Fibroblast of lung (primary cell): ENCODE results near the gene PGP.

Source experiments
- CTCF ChIP-seq, 2 donors: IDR thresholded peaks in 1 of 2; conservative IDR thresholded peaks in 1 of 2; 1 replicate in 1 of 2; 2 replicates in 1 of 2; pipeline ENCODE4 v1.5.1; 2011 to 2012; ENCODE audit warnings: low read length in 2 of 2, control low read depth in 1 of 2, inconsistent platforms in 1 of 2, low read depth in 1 of 2, mild to moderate bottlenecking in 1 of 2
- EZH2 ChIP-seq: IDR thresholded peaks from 2 replicates; pipeline ENCODE4 v1.5.1; 2012; ENCODE audit warnings: low read length, control low read depth, mild to moderate bottlenecking; ENCODE audit errors: missing control alignments

GRCh38 chr16:2233046-2233775, 18.6 kb upstream of the PGP start:
- no peak for TF ChIP-seq CTCF (conservative IDR thresholded peaks at IDR 0.05 in 1 of 2, IDR thresholded peaks at IDR 0.05 in 1 of 2; ENCODE audit: low read depth in 1 of 2, low read length in 2 of 2)
- TF ChIP-seq EZH2, result no peak
